ENCODE data around the gene SCAP. TPM values are rescaled to one million over a fixed set of nuclear protein-coding genes. Genes with fewer than 3 reads are reported as not detected.

SCAP gene
- total and polyA plus RNA-seq, 2 of the 13 experiments (the other 11 are each of a cell fraction or from before 2014, with no cell fraction given) = 40.4 to 53.3 TPM

DNA sequence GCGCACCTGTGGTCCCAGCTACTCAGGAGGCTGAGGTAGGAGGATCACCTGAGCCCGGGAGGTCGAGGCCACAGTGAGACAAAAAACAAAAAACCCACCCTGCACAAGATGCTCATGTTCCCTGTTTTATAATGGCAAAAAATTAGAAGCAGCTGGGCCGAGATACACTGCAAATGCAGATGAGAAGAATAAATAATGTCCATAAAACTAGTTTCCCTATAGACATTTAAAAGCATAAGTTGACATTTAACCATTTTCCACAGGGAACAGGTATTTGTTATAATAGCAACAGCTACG lies 537 bp upstream of the SCAP start (continued):
- TF ChIP-seq, protein P1, sequence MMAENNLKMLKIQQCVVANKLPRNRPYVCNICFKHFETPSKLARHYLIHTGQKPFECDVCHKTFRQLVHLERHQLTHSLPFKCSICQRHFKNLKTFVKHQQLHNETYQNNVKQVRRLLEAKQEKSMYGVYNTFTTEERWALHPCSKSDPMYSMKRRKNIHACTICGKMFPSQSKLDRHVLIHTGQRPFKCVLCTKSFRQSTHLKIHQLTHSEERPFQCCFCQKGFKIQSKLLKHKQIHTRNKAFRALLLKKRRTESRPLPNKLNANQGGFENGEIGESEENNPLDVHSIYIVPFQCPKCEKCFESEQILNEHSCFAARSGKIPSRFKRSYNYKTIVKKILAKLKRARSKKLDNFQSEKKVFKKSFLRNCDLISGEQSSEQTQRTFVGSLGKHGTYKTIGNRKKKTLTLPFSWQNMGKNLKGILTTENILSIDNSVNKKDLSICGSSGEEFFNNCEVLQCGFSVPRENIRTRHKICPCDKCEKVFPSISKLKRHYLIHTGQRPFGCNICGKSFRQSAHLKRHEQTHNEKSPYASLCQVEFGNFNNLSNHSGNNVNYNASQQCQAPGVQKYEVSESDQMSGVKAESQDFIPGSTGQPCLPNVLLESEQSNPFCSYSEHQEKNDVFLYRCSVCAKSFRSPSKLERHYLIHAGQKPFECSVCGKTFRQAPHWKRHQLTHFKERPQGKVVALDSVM (CRISPR knock-in tag; IDR thresholded peaks at IDR 0.05) = peak; percentile 88; the same call in 1 of the 2 replicates
- TF ChIP-seq, protein P2, sequence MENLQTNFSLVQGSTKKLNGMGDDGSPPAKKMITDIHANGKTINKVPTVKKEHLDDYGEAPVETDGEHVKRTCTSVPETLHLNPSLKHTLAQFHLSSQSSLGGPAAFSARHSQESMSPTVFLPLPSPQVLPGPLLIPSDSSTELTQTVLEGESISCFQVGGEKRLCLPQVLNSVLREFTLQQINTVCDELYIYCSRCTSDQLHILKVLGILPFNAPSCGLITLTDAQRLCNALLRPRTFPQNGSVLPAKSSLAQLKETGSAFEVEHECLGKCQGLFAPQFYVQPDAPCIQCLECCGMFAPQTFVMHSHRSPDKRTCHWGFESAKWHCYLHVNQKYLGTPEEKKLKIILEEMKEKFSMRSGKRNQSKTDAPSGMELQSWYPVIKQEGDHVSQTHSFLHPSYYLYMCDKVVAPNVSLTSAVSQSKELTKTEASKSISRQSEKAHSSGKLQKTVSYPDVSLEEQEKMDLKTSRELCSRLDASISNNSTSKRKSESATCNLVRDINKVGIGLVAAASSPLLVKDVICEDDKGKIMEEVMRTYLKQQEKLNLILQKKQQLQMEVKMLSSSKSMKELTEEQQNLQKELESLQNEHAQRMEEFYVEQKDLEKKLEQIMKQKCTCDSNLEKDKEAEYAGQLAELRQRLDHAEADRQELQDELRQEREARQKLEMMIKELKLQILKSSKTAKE (CRISPR knock-in tag; IDR thresholded peaks at IDR 0.05; ENCODE audit: borderline replicate concordance) = no peak
- TF ChIP-seq NR1H2 (CRISPR knock-in tag; IDR thresholded peaks at IDR 0.05; ENCODE audit: borderline replicate concordance, low read depth) = no peak
- TF ChIP-seq ZNF282 (IDR thresholded peaks at IDR 0.05; ENCODE audit: partially characterized antibody) = no peak
- no peak for TF ChIP-seq CCDC6 (CRISPR knock-in tag; IDR thresholded peaks at IDR 0.05)
- TF ChIP-seq NFYC (CRISPR knock-in tag; IDR thresholded peaks at IDR 0.05) = no peak
- TF ChIP-seq, protein P3, sequence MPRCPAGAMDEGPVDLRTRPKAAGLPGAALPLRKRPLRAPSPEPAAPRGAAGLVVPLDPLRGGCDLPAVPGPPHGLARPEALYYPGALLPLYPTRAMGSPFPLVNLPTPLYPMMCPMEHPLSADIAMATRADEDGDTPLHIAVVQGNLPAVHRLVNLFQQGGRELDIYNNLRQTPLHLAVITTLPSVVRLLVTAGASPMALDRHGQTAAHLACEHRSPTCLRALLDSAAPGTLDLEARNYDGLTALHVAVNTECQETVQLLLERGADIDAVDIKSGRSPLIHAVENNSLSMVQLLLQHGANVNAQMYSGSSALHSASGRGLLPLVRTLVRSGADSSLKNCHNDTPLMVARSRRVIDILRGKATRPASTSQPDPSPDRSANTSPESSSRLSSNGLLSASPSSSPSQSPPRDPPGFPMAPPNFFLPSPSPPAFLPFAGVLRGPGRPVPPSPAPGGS (CRISPR knock-in tag; IDR thresholded peaks at IDR 0.05) = no peak
- TF ChIP-seq KDM5B (CRISPR knock-in tag; IDR thresholded peaks at IDR 0.05; ENCODE audit: borderline replicate concordance) = no peak
- no peak for TF ChIP-seq ZNF720 (CRISPR knock-in tag; IDR thresholded peaks at IDR 0.05)
- TF ChIP-seq FIP1L1 (IDR thresholded peaks at IDR 0.05; ENCODE audit: borderline replicate concordance, insufficient read depth, low read depth, low read length) = no peak
- peak; percentile 54; the same call in 1 of the 2 replicates for TF ChIP-seq ZNF33A (CRISPR knock-in tag; IDR thresholded peaks at IDR 0.05; ENCODE audit: borderline replicate concordance)
- TF ChIP-seq ZNF788 (CRISPR knock-in tag; IDR thresholded peaks at IDR 0.05; ENCODE audit: borderline replicate concordance) = no peak
- no peak for TF ChIP-seq PPARG (CRISPR knock-in tag; conservative IDR thresholded peaks at IDR 0.05)
- TF ChIP-seq, protein P4, sequence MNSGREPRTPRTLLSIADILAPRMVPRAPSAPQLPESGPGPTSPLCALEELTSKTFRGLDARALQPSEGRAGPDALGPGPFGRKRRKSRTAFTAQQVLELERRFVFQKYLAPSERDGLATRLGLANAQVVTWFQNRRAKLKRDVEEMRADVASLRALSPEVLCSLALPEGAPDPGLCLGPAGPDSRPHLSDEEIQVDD (CRISPR knock-in tag; IDR thresholded peaks at IDR 0.05; ENCODE audit: borderline replicate concordance) = no peak
- no peak for TF ChIP-seq HNRNPLL (IDR thresholded peaks at IDR 0.05; ENCODE audit: low read depth, low read length, poor library complexity, severe bottlenecking)
- no peak for TF ChIP-seq ZEB1 (IDR thresholded peaks at IDR 0.05; ENCODE audit: insufficient replicate concordance, low read depth)
- TF ChIP-seq, protein P5, sequence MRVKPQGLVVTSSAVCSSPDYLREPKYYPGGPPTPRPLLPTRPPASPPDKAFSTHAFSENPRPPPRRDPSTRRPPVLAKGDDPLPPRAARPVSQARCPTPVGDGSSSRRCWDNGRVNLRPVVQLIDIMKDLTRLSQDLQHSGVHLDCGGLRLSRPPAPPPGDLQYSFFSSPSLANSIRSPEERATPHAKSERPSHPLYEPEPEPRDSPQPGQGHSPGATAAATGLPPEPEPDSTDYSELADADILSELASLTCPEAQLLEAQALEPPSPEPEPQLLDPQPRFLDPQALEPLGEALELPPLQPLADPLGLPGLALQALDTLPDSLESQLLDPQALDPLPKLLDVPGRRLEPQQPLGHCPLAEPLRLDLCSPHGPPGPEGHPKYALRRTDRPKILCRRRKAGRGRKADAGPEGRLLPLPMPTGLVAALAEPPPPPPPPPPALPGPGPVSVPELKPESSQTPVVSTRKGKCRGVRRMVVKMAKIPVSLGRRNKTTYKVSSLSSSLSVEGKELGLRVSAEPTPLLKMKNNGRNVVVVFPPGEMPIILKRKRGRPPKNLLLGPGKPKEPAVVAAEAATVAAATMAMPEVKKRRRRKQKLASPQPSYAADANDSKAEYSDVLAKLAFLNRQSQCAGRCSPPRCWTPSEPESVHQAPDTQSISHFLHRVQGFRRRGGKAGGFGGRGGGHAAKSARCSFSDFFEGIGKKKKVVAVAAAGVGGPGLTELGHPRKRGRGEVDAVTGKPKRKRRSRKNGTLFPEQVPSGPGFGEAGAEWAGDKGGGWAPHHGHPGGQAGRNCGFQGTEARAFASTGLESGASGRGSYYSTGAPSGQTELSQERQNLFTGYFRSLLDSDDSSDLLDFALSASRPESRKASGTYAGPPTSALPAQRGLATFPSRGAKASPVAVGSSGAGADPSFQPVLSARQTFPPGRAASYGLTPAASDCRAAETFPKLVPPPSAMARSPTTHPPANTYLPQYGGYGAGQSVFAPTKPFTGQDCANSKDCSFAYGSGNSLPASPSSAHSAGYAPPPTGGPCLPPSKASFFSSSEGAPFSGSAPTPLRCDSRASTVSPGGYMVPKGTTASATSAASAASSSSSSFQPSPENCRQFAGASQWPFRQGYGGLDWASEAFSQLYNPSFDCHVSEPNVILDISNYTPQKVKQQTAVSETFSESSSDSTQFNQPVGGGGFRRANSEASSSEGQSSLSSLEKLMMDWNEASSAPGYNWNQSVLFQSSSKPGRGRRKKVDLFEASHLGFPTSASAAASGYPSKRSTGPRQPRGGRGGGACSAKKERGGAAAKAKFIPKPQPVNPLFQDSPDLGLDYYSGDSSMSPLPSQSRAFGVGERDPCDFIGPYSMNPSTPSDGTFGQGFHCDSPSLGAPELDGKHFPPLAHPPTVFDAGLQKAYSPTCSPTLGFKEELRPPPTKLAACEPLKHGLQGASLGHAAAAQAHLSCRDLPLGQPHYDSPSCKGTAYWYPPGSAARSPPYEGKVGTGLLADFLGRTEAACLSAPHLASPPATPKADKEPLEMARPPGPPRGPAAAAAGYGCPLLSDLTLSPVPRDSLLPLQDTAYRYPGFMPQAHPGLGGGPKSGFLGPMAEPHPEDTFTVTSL (CRISPR knock-in tag; IDR thresholded peaks at IDR 0.05; ENCODE audit: borderline replicate concordance) = peak; percentile 28; the same call in 1 of the 2 replicates
- TF ChIP-seq ATF7-NPFF (CRISPR knock-in tag; IDR thresholded peaks at IDR 0.05; ENCODE audit: low read depth) = no peak

All from HepG2 (cell line).